NCI-H526 treated with DMSO at 0.1 percent for 48 hours (cell line): ENCODE measurements around the gene MAPKAP1.

Experiments used
- DNase-seq: peaks from one replicate; lab custom pipeline; 2025; lab: John Stamatoyannopoulos, UW

MAPKAP1 gene

GRCh38 chr9:125430161-125431011 lies 276.6 kb downstream of the MAPKAP1 start:
- DNase-seq = no peak

DNA sequence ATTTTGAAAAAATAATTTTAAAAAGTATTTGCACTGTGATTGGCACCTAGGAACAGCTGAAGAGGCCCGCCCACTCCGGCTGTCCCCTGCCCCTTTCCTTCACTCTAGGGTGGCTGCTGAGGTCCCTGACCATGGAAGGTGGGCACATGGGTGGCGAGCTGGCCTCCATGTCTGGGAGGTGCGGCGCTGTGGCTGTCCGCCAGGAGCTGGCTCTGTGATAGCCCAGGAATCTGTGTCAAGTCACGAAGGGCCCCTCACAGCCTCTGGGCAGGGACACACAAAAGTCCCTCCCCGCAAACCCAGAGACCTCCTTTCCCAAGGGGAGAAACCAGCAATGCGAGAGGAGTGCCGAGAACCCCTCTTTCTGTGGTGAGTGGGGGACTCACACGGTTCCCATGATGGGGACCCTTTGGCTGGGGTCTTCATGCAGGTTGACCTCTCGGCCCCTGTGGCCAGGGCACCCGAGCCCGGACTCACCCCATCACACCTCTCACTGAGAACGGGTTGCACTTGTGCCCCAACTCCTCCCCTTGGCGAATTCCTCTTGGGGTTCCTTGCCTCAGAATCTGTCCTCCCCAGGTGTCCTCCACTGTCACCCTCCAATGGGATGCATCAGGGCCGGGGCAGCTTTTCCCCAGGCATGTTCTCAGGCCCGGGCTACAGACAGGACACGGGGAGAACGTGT lies 277.4 kb downstream of the MAPKAP1 start:
- DNase-seq = no peak

DNA sequence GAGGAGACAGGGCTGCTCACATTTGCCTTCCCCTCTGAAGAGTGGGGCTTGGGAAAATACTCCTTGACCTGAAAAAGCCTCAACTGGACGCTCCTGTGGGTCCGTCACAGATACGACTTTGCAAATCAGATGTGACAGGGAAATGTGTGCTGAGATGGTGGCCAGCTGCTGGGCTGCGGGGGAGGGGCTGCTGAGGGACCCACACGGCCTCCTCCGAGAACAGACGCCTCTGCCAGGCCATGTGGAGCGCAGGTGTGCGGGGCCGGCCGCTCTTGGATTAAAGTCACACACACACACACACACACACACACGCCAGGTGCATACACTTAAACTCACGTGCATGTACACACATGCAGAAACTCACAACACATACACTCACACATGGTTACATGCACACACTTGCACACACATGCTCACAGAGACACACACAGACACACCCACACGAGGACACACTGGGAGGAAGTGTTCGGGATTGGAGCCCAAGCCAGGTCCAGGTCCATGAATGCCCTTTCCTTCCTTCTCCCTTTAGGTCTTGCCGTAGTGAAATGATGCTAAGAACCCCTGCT lies 278.0 kb downstream of the MAPKAP1 start:
- no peak for DNase-seq

DNA sequence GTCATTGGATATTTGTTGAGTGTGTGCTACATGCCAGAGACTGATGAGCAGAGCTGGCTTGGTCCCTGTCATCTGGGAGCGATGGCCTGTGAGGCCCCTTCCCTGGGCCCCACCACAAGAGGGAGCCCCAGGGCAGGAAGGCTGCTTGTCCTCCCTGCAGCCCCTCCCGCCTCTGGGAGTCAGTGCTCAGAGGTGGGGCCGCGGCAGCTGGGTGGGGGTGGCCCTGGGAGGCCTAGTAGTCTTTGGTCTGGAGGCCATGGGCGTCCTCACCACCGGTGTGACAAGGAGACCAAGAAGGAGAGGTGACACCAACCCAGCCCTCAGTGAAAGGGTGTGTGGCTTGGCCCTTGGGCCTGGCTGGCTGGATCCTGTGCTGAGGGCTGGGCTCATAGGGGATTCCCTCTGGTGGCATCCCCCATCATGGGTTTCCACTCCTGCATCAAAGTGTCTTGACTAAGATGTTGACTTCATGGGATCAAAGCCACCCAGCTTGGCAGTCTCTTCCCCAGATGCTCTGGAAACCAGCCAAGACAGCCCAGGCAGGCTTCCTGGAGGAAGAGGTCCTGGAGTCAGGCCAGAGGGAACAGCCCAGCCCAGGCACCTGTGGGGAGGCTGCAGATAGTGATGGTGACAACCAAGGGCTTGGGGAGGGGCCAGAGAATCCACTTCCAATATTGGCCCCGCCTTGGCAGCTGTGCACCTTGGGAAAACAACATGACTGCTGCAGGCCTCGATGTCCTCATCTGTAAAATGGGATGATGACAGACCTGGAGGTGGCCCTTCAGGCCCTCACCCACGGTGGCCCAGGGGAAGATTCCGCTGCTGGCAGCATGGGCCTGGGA lies 278.7 kb downstream of the MAPKAP1 start:
- no peak for DNase-seq

DNA sequence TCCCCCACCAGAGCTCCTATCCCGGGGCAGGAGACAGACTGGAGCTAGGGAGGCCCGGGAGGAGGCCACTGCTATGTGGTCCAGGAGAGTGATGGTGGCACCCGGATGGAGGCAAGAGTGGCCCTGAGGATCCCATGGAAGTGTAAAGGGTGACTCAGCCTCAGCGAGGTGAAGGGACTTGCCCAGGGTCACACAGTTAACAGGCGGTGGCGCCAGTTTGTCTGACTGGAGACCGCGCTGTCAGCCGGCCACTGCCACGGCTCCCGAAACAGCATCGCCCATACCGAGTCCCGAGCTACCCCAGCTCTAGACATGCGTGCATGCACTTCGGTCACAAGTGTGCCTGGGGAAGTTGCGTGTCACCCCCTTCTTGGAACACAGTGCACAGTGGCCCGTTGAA lies 279.5 kb downstream of the MAPKAP1 start:
- no peak for DNase-seq

- DNase-seq = no peak
Measured at GRCh38 chr9:125426926-125427325, 280.1 kb downstream of the MAPKAP1 start.

DNA sequence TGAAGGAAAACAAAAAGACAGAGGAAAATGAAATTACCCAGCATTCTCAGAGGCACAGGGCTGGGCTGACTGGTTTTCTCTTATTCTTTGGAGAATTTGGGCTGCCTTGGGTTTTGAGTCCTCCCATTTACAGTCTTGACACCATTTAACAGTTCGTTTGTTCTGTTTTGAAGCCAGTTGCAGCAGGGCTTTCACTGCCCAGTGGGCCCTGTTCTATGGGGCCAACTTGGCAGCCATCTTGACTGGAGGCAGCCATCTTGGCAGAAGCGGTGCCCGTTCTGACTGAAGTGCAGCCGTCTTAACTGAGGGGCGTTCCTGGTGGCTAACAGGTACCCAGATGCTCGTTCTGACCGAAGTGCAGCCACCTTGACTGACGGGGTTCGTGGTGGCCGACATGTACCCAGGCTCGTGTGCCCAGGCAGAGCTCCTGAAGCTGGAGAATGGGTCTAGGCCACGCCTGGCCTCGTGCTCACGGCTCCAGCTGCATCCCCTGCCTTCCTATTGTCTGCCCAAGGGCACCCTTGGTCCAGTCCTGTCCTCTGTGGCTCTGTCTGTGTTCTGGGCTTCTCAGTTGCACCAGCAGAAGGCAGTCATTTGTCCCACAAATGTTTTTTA lies 281.0 kb downstream of the MAPKAP1 start:
- no peak for DNase-seq

DNA sequence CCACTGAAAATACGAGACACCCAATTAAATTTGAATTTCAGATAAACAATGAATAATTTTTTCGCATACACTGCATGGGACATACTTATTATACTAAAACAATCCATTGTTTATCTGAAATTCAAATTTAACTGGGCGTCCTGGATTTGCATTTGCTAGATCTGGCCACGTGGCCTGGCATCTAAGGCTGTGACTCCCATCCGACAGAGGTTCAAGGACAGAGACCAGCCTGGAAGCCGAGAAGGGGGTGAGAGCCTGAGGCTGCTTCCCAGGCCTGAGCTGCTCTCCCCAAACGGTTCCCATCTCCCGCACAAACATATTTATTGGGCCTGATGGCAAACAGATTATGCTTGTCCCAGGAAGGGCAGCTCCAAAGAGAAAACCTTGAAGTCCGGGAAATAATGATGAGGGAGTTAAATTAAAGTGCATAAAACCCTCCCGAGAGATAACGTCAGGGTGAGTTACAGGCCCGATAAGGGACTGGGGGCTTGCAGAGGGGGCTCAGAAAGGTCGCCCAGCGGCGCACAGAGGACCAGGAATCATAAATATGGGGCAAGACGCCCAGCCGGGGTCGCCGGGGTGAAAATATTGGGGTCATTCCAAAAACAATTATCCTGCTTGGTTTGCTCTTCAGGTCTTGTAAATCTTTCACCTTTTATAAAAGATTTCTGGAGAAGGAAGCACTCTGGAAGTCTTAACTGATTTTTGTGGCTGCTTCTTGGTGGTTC lies 281.7 kb downstream of the MAPKAP1 start:
- DNase-seq = no peak

- no peak for DNase-seq
Measured at GRCh38 chr9:125423964-125424363, 283.0 kb downstream of the MAPKAP1 start.

- DNase-seq = no peak
Measured at GRCh38 chr9:125422853-125423252, 284.2 kb downstream of the MAPKAP1 start.

DNA sequence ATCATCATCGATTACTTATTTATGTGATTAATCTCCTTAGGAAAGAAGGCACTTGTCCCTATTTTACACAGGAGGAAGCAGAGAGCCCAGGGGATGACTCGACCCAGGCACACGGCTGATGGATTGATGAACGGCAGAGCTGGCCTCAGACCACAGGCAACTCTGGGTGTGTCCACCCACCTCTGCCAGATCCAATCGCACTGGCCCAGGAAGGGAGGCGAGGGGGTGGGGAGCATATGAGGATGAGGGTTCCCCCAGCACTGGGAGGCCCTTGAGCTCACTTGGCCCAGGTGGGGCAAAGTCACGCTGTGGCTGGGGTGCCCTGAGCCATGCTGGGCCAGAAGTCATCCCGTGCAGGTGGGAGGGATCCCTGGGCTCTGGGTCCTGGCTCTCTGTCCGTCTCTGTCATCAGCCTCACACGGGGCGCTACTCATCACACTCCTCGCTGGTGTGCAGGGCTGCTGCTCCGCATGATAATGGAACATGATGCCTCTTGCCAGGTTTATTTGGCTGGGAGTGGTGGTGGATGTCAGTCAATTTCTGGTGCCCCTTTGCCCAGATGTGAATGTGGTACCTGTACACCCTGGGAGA lies 285.3 kb downstream of the MAPKAP1 start:
- DNase-seq = no peak

DNA sequence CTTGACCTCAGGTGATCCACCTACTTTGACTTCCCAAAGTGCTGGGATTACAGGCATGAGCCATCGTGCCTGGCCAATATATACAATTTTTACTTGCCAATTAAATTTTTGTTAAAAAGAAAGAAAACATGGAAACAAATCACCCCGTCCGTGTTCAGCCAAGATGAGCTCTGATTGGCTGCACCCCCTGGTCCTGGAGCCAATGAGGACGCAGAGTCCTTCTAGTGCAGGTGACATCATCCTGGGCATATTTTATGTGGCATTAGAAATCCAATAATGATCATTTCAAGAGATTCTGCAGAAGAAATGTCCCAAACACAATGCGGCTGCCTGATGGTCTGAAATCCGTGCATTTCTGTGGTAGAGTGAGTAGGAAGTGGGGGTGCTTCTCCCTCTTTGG lies 285.8 kb downstream of the MAPKAP1 start:
- no peak for DNase-seq

DNA sequence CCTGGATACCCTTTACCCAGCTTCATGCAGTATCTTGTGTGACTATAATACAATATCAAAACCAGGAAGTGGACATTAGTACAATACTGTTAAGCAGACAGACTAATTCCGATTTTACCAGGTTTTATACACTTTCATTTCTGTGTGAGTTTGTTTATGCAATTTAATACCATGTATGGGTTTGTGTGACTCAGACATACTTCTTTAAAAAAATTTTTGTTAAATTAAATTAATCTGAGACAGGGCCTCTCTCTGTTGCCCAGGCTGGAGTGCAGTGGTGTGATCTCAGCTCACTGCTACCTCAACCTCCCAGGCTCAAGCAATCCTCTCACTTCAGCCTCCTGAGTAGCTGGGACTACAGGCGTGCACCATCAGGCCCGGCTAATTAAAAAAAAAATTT lies 288.6 kb downstream of the MAPKAP1 start:
- no peak for DNase-seq

DNA sequence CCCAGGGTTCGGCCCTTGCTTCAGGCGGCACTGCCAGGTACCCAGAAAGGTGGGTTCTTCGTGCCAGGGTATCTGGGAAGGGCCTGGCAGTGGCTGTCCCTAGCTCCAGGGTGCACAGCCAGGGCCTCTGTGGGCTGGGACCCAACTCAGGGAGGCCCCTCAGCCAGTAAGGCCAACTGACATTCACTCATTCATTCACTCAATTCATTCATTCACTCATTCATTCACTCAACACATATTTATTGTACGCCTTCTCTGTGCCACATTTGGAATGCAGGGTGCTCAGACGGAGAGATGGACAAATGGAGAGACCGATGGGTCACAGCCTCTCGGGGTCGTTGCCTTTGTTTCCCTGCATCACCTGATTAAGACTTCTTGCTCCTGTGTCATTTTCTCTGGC lies 290.5 kb downstream of the MAPKAP1 start:
- no peak for DNase-seq

- DNase-seq = no peak
Measured at GRCh38 chr9:125415583-125416460, 291.2 kb downstream of the MAPKAP1 start.

DNA sequence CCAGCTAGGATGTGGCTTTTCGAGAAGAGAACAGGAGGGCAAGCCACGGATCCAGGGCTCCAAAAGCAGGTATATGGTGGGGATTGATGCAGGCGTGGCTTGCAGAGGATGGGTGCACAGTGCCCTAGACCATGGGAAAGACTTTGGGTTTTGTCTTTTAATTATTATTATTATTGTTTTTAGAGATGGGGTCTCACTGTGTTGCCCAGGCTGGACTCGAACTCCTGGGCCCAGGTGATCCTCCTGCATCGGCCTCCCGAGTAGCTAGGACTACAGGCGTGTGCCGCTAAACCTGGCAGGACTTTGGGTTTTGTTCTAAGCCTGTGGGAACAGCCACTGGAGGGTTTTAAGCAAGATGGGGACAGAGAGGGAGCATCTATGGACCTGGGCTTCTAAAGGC lies 293.4 kb downstream of the MAPKAP1 start:
- DNase-seq = no peak

- no peak for DNase-seq
Measured at GRCh38 chr9:125412166-125412565, 294.8 kb downstream of the MAPKAP1 start.

DNA sequence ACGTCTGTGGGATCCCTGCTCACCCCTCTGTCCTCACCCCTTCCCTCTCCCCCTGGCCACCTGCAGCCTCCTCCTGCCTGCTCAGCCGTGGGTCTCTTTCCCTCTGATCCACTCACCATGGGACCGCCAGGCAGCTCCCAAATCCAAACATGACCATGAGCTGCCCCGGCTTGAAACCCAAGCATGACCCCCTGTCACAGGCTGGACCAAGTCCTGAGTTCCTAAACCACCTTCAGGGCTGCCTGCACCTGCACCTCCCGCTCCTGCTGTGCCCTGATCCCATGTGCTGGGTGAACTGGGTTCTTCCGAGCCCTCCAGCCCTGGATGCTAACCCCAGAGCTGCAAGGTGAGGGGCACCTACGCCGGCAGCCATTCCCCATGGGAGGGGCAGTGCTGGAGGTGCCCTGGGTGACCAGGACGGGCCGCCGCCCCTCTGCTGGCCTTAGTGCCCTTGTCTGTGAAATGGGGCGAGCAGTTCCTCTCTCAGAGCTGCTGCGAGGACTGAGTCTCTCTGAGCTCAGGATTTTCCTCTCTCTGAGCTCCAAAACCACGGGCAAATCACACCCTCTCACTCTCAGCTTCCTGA lies 295.7 kb downstream of the MAPKAP1 start:
- no peak for DNase-seq

DNA sequence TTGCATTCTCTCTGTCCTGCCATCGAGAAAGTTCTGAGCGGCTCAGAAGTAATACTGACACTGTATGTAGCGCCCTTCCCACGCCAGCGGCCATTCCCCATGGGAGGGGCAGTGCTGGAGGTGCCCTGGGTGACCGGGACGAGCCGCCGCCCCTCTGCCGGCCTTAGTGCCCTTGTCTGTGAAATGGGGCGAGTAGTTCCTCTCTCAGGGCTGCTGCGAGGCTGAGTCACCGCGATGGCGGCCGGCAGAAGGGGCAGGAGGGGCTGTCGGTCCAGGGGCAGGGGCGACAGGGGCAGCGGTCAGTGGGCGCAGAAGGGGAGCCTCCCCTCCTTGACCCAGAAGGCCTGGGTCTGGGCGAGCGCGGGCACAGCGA lies 296.5 kb downstream of the MAPKAP1 start:
- DNase-seq = no peak
